ENCODE results near the gene LRP1B. TPM values are rescaled to one million over a fixed set of nuclear protein-coding genes. Genes with fewer than 3 reads are reported as not detected.

The LRP1B gene
- polyA plus RNA-seq, 1 of the 3 experiments (the other 2 are of a cell fraction): 0.28 TPM

DNA sequence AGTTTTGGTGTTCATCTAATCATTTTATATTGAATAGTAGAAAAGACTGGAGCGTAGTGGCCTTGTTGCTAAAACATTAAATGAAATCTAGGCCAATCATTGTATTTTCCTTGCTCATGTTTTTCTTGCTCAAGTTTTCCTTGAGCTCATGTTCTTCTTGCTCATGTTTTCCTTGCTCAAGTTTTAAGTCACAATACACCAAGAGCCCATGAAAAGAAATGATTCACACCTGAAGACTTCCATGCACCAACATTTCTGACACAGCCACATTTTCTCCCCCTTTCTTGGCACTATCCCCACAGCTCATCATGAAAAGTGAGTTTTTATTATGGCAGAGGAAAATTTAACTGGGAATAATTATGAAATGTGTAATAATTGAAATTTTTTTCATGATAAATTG lies 92.0 kb downstream of the LRP1B start:
- POLR2A ChIA-PET: no interaction called here

DNA sequence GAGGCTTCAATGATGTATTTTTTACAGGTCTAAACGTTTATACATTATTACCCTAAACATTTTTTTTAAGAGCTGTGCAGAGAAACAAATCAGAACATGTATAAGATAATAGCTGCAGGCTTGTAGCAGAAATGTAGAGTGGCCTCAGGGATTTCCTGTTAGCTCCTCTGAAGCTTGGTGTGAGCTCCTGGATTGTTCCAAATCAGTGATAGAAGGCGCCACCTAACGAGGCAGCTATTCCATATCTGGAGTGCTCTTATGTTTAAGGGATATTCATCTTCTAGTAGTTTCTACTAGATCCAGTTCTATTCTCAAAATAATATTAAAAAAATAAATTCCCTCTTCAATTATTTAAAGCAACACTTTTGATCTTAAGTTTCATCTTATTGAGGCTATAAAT lies 93.1 kb downstream of the LRP1B start:
- Histone ChIP-seq H3K79me2 (ENCODE audit: insufficient read depth) (no peaks in the 10 kb centered on the region), H4K20me1 (ENCODE audit: insufficient read depth) (no peaks in the 10 kb centered on the region), H3K27ac (ENCODE audit: low read depth in 2 of 2, low read length in 1 of 2) (peak overlapping the region in 1 of 2 experiments; percentile 75; a peak in 2 of 4 replicates), H3K9ac (no peak overlapping the region; the same call in 1 of the 2 replicates), H3F3A (replicated peaks; ENCODE audit: insufficient read depth) (no peaks in the 10 kb centered on the region), H2AFZ (ENCODE audit: low read depth) (0 out of 2 replicates have a peak overlapping the region, but pooled peaks have one; percentile 27), H3K4me2 (0 out of 2 replicates have a peak overlapping the region, but pooled peaks have one; percentile 16), H3K4me1 (ENCODE audit: control insufficient read depth in 1 of 2, insufficient read depth in 2 of 2, low read depth in 1 of 2, low read length in 1 of 2) (peaks cover 10 to 15% of the 10 kb centered on the region in 2 experiments; a peak in 3 of 4 replicates), H3K9me2 (no peaks in the 10 kb centered on the region), H3K36me3 (replicated peaks in 1 of 2; ENCODE audit: control insufficient read depth in 1 of 2, insufficient read depth in 2 of 2, low read length in 1 of 2) (no peaks in the 10 kb centered on the region), H3K9me3 (no peaks in the 10 kb centered on the region), H3K4me3 (ENCODE audit: low read depth in 2 of 2, low read length in 1 of 2) (no peak overlapping the region), H3K27me3 (ENCODE audit: insufficient read depth) (no peaks in the 10 kb centered on the region)
- POLR2A ChIA-PET: no interaction called here
- 45% methylated on average over 3 of the region's 3 CpGs for WGBS (ENCODE audit: low lambda C conversion rate)
- no peak for TF ChIP-seq FOSL2 (IDR thresholded peaks at IDR 0.05; ENCODE audit: borderline replicate concordance, low read depth)
- TF ChIP-seq RAD21 (IDR thresholded peaks at IDR 0.05; ENCODE audit: low read length): peak; percentile 66
- CTCF ChIA-PET: interaction anchor here (1.2 to 2.6 kb wide), 6 partner anchors 13 to 1174 kb away, joined by 3 to 7 read pairs (median 4); no protein-coding TSS in a partner anchor
- DNase-seq: no peak

More for the DNA sequence above, 92.0 kb downstream of the LRP1B start:
- no peak for DNase-seq
- H3K9me2 ChIP-seq: 0 out of 2 replicates have a peak, but pooled peaks cover 3% of the 10 kb centered on the region
- no peaks in the 10 kb centered on the region for H3K79me2 ChIP-seq (ENCODE audit: insufficient read depth)
- H2AFZ ChIP-seq (ENCODE audit: low read depth): no peak overlapping the region
- H3K4me2 ChIP-seq: no peak overlapping the region
- H3K36me3 ChIP-seq (replicated peaks in 1 of 2; ENCODE audit: control insufficient read depth in 1 of 2, insufficient read depth in 2 of 2, low read length in 1 of 2): no peaks in the 10 kb centered on the region
- no peak overlapping the region for H3K27ac ChIP-seq (ENCODE audit: low read depth in 2 of 2, low read length in 1 of 2)
- no peaks in the 10 kb centered on the region for H3K9me3 ChIP-seq
- H3K27me3 ChIP-seq (ENCODE audit: insufficient read depth): no peaks in the 10 kb centered on the region
- 81% methylated on average over 1 of the region's 1 CpG for WGBS (ENCODE audit: low lambda C conversion rate)
- H3K4me3 ChIP-seq (ENCODE audit: low read depth in 2 of 2, low read length in 1 of 2): no peak overlapping the region
- H3K9ac ChIP-seq: no peak overlapping the region
- no peaks in the 10 kb centered on the region for H4K20me1 ChIP-seq (ENCODE audit: insufficient read depth)
- no peak for TF ChIP-seq CHD2 (IDR thresholded peaks at IDR 0.05; ENCODE audit: low read length, partially characterized antibody)
- no peak for TF ChIP-seq SMC3 (IDR thresholded peaks at IDR 0.05; ENCODE audit: low read depth, low read length)
- TF ChIP-seq, protein P1, sequence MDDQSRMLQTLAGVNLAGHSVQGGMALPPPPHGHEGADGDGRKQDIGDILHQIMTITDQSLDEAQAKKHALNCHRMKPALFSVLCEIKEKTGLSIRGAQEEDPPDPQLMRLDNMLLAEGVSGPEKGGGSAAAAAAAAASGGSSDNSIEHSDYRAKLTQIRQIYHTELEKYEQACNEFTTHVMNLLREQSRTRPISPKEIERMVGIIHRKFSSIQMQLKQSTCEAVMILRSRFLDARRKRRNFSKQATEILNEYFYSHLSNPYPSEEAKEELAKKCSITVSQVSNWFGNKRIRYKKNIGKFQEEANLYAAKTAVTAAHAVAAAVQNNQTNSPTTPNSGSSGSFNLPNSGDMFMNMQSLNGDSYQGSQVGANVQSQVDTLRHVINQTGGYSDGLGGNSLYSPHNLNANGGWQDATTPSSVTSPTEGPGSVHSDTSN (IDR thresholded peaks at IDR 0.05): no peak
- TF ChIP-seq EP300 (IDR thresholded peaks at IDR 0.05; ENCODE audit: borderline replicate concordance in 1 of 2, low read depth in 1 of 2, low read length in 1 of 2): no peak
- TF ChIP-seq, protein P2, sequence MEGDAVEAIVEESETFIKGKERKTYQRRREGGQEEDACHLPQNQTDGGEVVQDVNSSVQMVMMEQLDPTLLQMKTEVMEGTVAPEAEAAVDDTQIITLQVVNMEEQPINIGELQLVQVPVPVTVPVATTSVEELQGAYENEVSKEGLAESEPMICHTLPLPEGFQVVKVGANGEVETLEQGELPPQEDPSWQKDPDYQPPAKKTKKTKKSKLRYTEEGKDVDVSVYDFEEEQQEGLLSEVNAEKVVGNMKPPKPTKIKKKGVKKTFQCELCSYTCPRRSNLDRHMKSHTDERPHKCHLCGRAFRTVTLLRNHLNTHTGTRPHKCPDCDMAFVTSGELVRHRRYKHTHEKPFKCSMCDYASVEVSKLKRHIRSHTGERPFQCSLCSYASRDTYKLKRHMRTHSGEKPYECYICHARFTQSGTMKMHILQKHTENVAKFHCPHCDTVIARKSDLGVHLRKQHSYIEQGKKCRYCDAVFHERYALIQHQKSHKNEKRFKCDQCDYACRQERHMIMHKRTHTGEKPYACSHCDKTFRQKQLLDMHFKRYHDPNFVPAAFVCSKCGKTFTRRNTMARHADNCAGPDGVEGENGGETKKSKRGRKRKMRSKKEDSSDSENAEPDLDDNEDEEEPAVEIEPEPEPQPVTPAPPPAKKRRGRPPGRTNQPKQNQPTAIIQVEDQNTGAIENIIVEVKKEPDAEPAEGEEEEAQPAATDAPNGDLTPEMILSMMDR (IDR thresholded peaks at IDR 0.05): no peak
- peaks cover 10 to 15% of the 10 kb centered on the region in 2 experiments; a peak in 3 of 4 replicates for H3K4me1 ChIP-seq (ENCODE audit: control insufficient read depth in 1 of 2, insufficient read depth in 2 of 2, low read depth in 1 of 2, low read length in 1 of 2)
- CTCF ChIA-PET: interaction anchor here (1.0 to 1.6 kb wide), 4 partner anchors 14 to 1175 kb away, joined by 3 to 6 read pairs (median 3); no protein-coding TSS in a partner anchor
- H3F3A ChIP-seq (replicated peaks; ENCODE audit: insufficient read depth): no peaks in the 10 kb centered on the region
